ENCODE measurements around the gene LHPP.

DNA sequence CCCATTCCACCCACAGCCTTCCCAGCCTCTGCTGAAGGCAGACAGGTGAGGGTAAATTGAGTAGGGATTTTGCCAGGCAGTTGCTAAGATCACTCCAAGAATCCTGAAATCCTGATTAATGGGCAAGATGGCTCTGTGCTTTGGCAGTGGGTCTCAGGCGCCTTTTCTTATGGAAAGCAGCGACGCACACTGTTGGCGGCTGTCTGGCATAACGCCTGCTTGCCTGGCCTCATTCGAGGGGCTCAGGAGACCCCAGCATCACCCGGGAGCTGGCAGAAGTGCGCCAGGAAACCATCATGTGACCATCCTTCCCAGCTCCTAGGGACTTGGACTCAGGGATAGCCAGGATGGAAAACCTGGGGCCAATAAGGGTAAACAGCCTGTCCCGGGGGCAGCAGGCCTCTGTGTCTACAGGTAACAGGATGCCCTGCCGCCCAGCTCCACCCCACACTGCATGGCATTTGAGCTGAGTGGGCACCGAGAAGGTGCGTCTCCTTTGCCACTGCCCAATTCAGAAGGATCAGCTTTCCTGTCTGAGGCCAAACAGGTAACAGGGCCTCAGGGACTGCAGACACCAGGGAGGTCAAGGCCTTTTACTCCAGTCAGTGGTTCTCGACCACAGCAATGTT, 184.0 kb downstream of the LHPP start:
- TF ChIP-seq CTCF (IDR thresholded peaks at IDR 0.05) (no peak), EZH2 (IDR thresholded peaks at IDR 0.05) (no peak)

Measured in neural progenitor cell (in vitro differentiated cells).